Measurements from ENCODE around the gene MRPS14.

GRCh38 chr1:174976436-174977108 is 46.7 kb downstream of the MRPS14 start:
- TF ChIP-seq, protein P1, sequence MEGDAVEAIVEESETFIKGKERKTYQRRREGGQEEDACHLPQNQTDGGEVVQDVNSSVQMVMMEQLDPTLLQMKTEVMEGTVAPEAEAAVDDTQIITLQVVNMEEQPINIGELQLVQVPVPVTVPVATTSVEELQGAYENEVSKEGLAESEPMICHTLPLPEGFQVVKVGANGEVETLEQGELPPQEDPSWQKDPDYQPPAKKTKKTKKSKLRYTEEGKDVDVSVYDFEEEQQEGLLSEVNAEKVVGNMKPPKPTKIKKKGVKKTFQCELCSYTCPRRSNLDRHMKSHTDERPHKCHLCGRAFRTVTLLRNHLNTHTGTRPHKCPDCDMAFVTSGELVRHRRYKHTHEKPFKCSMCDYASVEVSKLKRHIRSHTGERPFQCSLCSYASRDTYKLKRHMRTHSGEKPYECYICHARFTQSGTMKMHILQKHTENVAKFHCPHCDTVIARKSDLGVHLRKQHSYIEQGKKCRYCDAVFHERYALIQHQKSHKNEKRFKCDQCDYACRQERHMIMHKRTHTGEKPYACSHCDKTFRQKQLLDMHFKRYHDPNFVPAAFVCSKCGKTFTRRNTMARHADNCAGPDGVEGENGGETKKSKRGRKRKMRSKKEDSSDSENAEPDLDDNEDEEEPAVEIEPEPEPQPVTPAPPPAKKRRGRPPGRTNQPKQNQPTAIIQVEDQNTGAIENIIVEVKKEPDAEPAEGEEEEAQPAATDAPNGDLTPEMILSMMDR (IDR thresholded peaks at IDR 0.05): no peak
- no peak for TF ChIP-seq POLR2A (IDR thresholded peaks at IDR 0.05)
